Measurements from ENCODE around the gene OR5AL1. TPM values are rescaled to one million over a fixed set of nuclear protein-coding genes. Genes with fewer than 3 reads are reported as not detected.

The OR5AL1 gene
- polyA plus RNA-seq, 3 donors = not detected

GRCh38 chr11:56380120-56380519, 32.4 kb upstream of the OR5AL1 start:
- Histone ChIP-seq H3K36me3 (replicated peaks in 1 of 2; ENCODE audit: control insufficient read depth in 1 of 2, insufficient read depth in 2 of 2, low read length in 2 of 2) (no peaks in the 10 kb centered on the region), H3K4me2 (replicated peaks; ENCODE audit: extremely low read depth, low read length, poor library complexity, severe bottlenecking) (no peak overlapping the region), H3K4me3 (replicated peaks in 1 of 3; ENCODE audit: low read depth in 2 of 3, low read length in 3 of 3) (no peak overlapping the region), H2AFZ (ENCODE audit: insufficient read depth, low read depth, low read length, poor library complexity, severe bottlenecking) (no peak overlapping the region), H3K79me2 (ENCODE audit: insufficient read depth, low read length) (no peaks in the 10 kb centered on the region), H3K4me1 (ENCODE audit: control insufficient read depth in 1 of 2, insufficient read depth in 2 of 2, low read length in 2 of 2) (no peaks in the 10 kb centered on the region), H3K27ac (ENCODE audit: low read depth in 1 of 2, low read length in 2 of 2) (no peak overlapping the region), H3K9ac (ENCODE audit: insufficient read depth, low read length, poor library complexity, severe bottlenecking) (no peak overlapping the region), H3K27me3 (ENCODE audit: control insufficient read depth in 2 of 2, insufficient read depth in 2 of 2, low read length in 2 of 2) (no peaks in the 10 kb centered on the region), H3K9me3 (replicated peaks in 1 of 2; ENCODE audit: control insufficient read depth in 1 of 2, insufficient read depth in 1 of 2, low read length in 2 of 2) (peaks cover 0 to 4% of the 10 kb centered on the region in 2 donors), H4K20me1 (ENCODE audit: insufficient read depth, low read length) (no peaks in the 10 kb centered on the region)
- no peak for TF ChIP-seq CTCF (IDR thresholded peaks at IDR 0.05)
- WGBS (ENCODE audit: insufficient coverage) = no CpG with 5 or more reads among the region's 2 CpGs
- H3K9me3 Mint-ChIP-seq = peaks cover 0 to 6% (median 3%) of the 10 kb centered on the region in 7 donors
- H3K4me3 Mint-ChIP-seq = no peak overlapping the region
- H3K36me3 Mint-ChIP-seq = no peaks in the 10 kb centered on the region
- no peaks in the 10 kb centered on the region for H3K4me1 Mint-ChIP-seq
- intact Hi-C loops (cut with micrococcal nuclease) = no loop called here
- no peaks in the 10 kb centered on the region for H3K27me3 Mint-ChIP-seq (ENCODE audit: low read depth in 3 of 3)
- no peak for DNase-seq
- H3K27ac Mint-ChIP-seq = no peak overlapping the region

- intact Hi-C loops (cut with micrococcal nuclease) = loop anchor here in 1 of 2 donors (10.0 kb wide), 1 partner anchor 60 kb away; no protein-coding TSS in a partner anchor
- no peak overlapping the region for H3K4me2 ChIP-seq (replicated peaks; ENCODE audit: extremely low read depth, low read length, poor library complexity, severe bottlenecking)
- Mint-ChIP-seq H3K4me1 (no peaks in the 10 kb centered on the region), H3K27ac (no peak overlapping the region), H3K9me3 (peaks cover 0 to 6% (median 2%) of the 10 kb centered on the region in 7 donors), H3K36me3 (no peaks in the 10 kb centered on the region), H3K27me3 (ENCODE audit: low read depth in 3 of 3) (no peaks in the 10 kb centered on the region), H3K4me3 (no peak overlapping the region)
- no peaks in the 10 kb centered on the region for H4K20me1 ChIP-seq (ENCODE audit: insufficient read depth, low read length)
- no peak overlapping the region for H3K4me3 ChIP-seq (replicated peaks in 1 of 3; ENCODE audit: low read depth in 2 of 3, low read length in 3 of 3)
- peaks cover 0 to 12% of the 10 kb centered on the region in 2 donors for H3K9me3 ChIP-seq (replicated peaks in 1 of 2; ENCODE audit: control insufficient read depth in 1 of 2, insufficient read depth in 1 of 2, low read length in 2 of 2)
- no peaks in the 10 kb centered on the region for H3K4me1 ChIP-seq (ENCODE audit: control insufficient read depth in 1 of 2, insufficient read depth in 2 of 2, low read length in 2 of 2)
- H3K9ac ChIP-seq (ENCODE audit: insufficient read depth, low read length, poor library complexity, severe bottlenecking) = no peak overlapping the region
- no peaks in the 10 kb centered on the region for H3K79me2 ChIP-seq (ENCODE audit: insufficient read depth, low read length)
- H3K27me3 ChIP-seq (ENCODE audit: control insufficient read depth in 2 of 2, insufficient read depth in 2 of 2, low read length in 2 of 2) = no peaks in the 10 kb centered on the region
- H3K27ac ChIP-seq (ENCODE audit: low read depth in 1 of 2, low read length in 2 of 2) = no peak overlapping the region
- no peak overlapping the region for H2AFZ ChIP-seq (ENCODE audit: insufficient read depth, low read depth, low read length, poor library complexity, severe bottlenecking)
- DNase-seq = no peak
- 100% methylated on average over 2 of the region's 3 CpGs for WGBS (ENCODE audit: insufficient coverage)
- TF ChIP-seq CTCF (IDR thresholded peaks at IDR 0.05) = no peak
- no peaks in the 10 kb centered on the region for H3K36me3 ChIP-seq (replicated peaks in 1 of 2; ENCODE audit: control insufficient read depth in 1 of 2, insufficient read depth in 2 of 2, low read length in 2 of 2)
These were observed 18.1 kb upstream of the OR5AL1 start for GRCh38 chr11:56394381-56394780.

All from CD14-positive monocyte (primary cell).